ENCODE data around the gene CCDC40.

Gene CCDC40

DNA sequence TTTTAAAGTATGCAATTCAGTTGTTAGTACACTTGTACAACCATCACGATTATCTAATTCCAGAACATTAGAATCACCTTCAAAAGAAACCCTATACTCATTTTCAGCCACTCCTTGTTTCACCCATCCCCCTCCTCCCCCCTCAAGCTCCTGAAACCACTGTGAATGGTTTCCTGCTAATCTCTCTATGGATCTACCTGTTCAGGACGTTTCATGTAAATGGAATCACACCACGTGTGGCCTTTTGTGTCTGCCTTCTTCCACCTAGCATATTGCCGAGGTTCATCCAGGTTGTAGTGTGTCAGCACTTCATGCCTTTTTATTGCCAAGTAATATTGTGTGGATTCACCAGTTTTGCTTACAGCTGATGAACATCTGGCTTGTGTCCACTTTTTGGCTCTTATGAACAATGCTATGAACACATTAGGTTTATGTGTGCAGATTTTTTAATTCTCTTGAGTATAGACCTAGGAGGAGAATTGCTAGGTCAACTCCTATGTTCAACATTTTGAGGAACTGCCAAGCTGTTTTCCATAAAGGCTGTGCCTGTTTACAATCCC, 92.6 kb downstream of the CCDC40 start:
- TF ChIP-seq, protein P1, sequence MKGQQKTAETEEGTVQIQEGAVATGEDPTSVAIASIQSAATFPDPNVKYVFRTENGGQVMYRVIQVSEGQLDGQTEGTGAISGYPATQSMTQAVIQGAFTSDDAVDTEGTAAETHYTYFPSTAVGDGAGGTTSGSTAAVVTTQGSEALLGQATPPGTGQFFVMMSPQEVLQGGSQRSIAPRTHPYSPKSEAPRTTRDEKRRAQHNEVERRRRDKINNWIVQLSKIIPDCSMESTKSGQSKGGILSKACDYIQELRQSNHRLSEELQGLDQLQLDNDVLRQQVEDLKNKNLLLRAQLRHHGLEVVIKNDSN (IDR thresholded peaks at IDR 0.05): no peak
- no peak for TF ChIP-seq TEAD4 (IDR thresholded peaks at IDR 0.05)
- TF ChIP-seq FOXM1 (IDR thresholded peaks at IDR 0.05; ENCODE audit: borderline replicate concordance, low read depth): no peak
- TF ChIP-seq, protein P2, sequence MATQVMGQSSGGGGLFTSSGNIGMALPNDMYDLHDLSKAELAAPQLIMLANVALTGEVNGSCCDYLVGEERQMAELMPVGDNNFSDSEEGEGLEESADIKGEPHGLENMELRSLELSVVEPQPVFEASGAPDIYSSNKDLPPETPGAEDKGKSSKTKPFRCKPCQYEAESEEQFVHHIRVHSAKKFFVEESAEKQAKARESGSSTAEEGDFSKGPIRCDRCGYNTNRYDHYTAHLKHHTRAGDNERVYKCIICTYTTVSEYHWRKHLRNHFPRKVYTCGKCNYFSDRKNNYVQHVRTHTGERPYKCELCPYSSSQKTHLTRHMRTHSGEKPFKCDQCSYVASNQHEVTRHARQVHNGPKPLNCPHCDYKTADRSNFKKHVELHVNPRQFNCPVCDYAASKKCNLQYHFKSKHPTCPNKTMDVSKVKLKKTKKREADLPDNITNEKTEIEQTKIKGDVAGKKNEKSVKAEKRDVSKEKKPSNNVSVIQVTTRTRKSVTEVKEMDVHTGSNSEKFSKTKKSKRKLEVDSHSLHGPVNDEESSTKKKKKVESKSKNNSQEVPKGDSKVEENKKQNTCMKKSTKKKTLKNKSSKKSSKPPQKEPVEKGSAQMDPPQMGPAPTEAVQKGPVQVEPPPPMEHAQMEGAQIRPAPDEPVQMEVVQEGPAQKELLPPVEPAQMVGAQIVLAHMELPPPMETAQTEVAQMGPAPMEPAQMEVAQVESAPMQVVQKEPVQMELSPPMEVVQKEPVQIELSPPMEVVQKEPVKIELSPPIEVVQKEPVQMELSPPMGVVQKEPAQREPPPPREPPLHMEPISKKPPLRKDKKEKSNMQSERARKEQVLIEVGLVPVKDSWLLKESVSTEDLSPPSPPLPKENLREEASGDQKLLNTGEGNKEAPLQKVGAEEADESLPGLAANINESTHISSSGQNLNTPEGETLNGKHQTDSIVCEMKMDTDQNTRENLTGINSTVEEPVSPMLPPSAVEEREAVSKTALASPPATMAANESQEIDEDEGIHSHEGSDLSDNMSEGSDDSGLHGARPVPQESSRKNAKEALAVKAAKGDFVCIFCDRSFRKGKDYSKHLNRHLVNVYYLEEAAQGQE (IDR thresholded peaks at IDR 0.05; ENCODE audit: low read depth): no peak
- TF ChIP-seq TAF1 (IDR thresholded peaks at IDR 0.05; ENCODE audit: low read depth): no peak
- no peak for TF ChIP-seq EGR1 (IDR thresholded peaks at IDR 0.05)
- no peak for TF ChIP-seq NFIC (IDR thresholded peaks at IDR 0.05)
- no peak for TF ChIP-seq CREB1 (IDR thresholded peaks at IDR 0.05; ENCODE audit: low read depth)
- TF ChIP-seq, protein P3, sequence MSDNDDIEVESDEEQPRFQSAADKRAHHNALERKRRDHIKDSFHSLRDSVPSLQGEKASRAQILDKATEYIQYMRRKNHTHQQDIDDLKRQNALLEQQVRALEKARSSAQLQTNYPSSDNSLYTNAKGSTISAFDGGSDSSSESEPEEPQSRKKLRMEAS (IDR thresholded peaks at IDR 0.05): no peak
- no peak for TF ChIP-seq YY1 (IDR thresholded peaks at IDR 0.05; ENCODE audit: low read depth)
- TF ChIP-seq ZBTB7A (IDR thresholded peaks at IDR 0.05; ENCODE audit: low read depth): no peak
- TF ChIP-seq TCF12 (IDR thresholded peaks at IDR 0.05; ENCODE audit: low read depth): no peak
- no peak for TF ChIP-seq EP300 (IDR thresholded peaks at IDR 0.05; ENCODE audit: borderline replicate concordance)
- no peak for TF ChIP-seq RAD21 (IDR thresholded peaks at IDR 0.05; ENCODE audit: low read depth)
- no peak for TF ChIP-seq CEBPB (IDR thresholded peaks at IDR 0.05)

DNA sequence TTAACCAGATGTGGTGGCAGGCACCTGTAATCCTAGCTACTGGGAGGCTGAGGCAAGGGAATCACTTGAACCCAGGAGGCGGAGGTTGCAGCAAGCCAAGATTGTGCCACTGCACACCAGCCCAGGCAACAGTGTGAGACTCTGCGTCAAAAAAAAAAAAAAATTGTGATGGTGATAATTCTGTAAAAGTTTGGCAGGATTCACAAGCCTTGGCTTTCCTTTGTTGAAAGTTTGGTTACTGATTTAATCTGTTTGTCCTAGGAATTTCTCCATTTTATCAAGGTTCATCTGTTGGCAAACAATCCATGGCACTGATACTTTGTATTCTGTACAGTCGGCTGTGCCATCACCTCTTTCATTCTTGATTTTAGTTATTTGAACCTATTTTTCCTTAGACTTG, 94.5 kb downstream of the CCDC40 start:
- no peak for TF ChIP-seq CEBPB (IDR thresholded peaks at IDR 0.05)
- no peak for TF ChIP-seq RAD21 (IDR thresholded peaks at IDR 0.05; ENCODE audit: low read depth)
- TF ChIP-seq FOXM1 (IDR thresholded peaks at IDR 0.05; ENCODE audit: borderline replicate concordance, low read depth): no peak
- TF ChIP-seq, protein P2 (IDR thresholded peaks at IDR 0.05; ENCODE audit: low read depth): no peak
- no peak for TF ChIP-seq YY1 (IDR thresholded peaks at IDR 0.05; ENCODE audit: low read depth)
- no peak for TF ChIP-seq NFIC (IDR thresholded peaks at IDR 0.05)
- TF ChIP-seq EP300 (IDR thresholded peaks at IDR 0.05; ENCODE audit: borderline replicate concordance): no peak
- no peak for TF ChIP-seq CREB1 (IDR thresholded peaks at IDR 0.05; ENCODE audit: low read depth)
- no peak for TF ChIP-seq TAF1 (IDR thresholded peaks at IDR 0.05; ENCODE audit: low read depth)
- TF ChIP-seq, protein P3 (IDR thresholded peaks at IDR 0.05): no peak
- TF ChIP-seq ZBTB7A (IDR thresholded peaks at IDR 0.05; ENCODE audit: low read depth): no peak
- no peak for TF ChIP-seq TCF12 (IDR thresholded peaks at IDR 0.05; ENCODE audit: low read depth)
- TF ChIP-seq, protein P1 (IDR thresholded peaks at IDR 0.05): no peak
- no peak for TF ChIP-seq EGR1 (IDR thresholded peaks at IDR 0.05)

DNA sequence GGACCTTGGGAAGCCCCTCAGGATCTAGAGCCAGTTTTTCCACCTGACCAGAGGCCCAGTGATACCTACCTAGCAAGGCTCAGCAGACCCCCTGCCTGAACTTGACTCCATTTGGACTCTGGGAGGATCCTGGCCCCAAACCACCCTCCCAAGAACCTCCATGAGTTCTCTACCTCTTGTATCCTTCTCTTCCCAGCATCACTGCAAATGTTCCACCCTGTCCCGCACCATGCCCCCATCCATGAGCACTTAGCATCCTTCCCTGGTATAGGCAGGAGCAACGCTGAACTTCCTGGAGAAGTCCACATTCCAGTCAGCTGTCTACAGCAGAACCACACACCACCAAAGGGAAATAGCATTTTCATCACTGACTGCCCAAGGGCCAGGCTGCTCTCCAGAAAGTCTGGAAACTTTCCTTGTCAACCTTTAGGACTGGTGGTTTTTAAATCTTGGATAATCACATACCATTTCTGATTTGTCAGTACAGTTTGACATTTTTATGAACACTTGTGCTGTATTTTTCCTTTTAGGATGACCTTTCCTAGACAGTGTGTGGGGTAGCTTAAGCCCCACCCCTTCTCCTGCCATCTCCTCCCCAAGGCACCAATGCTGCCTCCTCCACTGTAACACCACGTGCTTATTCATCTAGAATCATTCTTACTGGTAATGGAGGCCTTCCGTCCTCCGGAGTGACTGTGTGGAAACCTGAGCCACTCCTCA, 96.6 kb downstream of the CCDC40 start:
- no peak for TF ChIP-seq TCF12 (IDR thresholded peaks at IDR 0.05; ENCODE audit: low read depth)
- no peak for TF ChIP-seq ZBTB7A (IDR thresholded peaks at IDR 0.05; ENCODE audit: low read depth)
- TF ChIP-seq NFIC (IDR thresholded peaks at IDR 0.05): no peak
- TF ChIP-seq CEBPB (IDR thresholded peaks at IDR 0.05): no peak
- no peak for TF ChIP-seq TAF1 (IDR thresholded peaks at IDR 0.05; ENCODE audit: low read depth)
- no peak for TF ChIP-seq YY1 (IDR thresholded peaks at IDR 0.05; ENCODE audit: low read depth)
- TF ChIP-seq, protein P1 (IDR thresholded peaks at IDR 0.05): no peak
- TF ChIP-seq EGR1 (IDR thresholded peaks at IDR 0.05): no peak
- no peak for TF ChIP-seq EP300 (IDR thresholded peaks at IDR 0.05; ENCODE audit: borderline replicate concordance)
- no peak for TF ChIP-seq RAD21 (IDR thresholded peaks at IDR 0.05; ENCODE audit: low read depth)

DNA sequence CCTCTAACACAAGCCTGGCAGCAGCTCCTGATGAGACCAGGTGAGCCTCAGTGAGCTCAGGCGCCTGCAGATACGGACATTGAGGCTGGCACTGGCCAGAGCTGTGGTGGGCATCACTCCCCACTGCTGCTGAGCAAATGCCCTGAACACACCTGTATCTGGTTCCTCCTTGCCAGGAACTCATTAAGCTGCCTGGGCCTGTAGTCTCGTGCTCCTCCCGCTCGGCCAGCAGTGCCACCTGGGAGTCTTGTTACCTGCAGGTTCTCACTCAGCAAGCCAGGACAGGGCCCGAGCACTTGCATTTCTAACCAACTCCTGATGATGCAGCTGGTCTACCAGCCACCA, 97.2 kb downstream of the CCDC40 start:
- TF ChIP-seq FOXM1 (IDR thresholded peaks at IDR 0.05; ENCODE audit: borderline replicate concordance, low read depth) (no peak), TEAD4 (IDR thresholded peaks at IDR 0.05) (no peak), YY1 (IDR thresholded peaks at IDR 0.05; ENCODE audit: low read depth) (no peak), TAF1 (IDR thresholded peaks at IDR 0.05; ENCODE audit: low read depth) (no peak), EGR1 (IDR thresholded peaks at IDR 0.05) (no peak), CREB1 (IDR thresholded peaks at IDR 0.05; ENCODE audit: low read depth) (no peak), RAD21 (IDR thresholded peaks at IDR 0.05; ENCODE audit: low read depth) (no peak), ZBTB7A (IDR thresholded peaks at IDR 0.05; ENCODE audit: low read depth) (no peak), NFIC (IDR thresholded peaks at IDR 0.05) (no peak), CEBPB (IDR thresholded peaks at IDR 0.05) (no peak), TCF12 (IDR thresholded peaks at IDR 0.05; ENCODE audit: low read depth) (no peak), EP300 (IDR thresholded peaks at IDR 0.05; ENCODE audit: borderline replicate concordance) (no peak)
- TF ChIP-seq, protein P2 (IDR thresholded peaks at IDR 0.05; ENCODE audit: low read depth): no peak
- TF ChIP-seq, protein P3 (IDR thresholded peaks at IDR 0.05): no peak
- TF ChIP-seq, protein P1 (IDR thresholded peaks at IDR 0.05): no peak

Measured in Ishikawa (cell line).